ENCODE measurements around the gene FBN1.

FBN1 gene

DNA sequence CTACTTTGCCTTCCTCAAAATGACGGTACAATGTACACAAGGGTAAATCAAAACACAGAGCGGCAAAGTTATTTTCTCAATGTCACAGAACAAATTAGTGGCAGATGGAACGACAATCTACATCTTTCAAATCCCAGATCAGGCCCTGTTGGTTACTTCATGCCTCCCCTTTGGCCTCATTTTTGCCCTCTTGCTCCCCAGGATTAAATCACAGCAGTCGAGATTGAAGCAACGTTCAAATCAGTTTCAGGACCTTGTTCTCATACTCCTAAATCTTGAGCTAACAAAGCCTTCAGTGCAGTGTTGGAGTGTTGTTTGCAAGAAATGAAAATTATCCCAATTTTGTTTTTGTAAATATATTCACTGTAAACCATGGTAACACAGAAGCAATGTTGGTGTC lies 91.4 kb downstream of the FBN1 start:
- no peak for DNase-seq (ENCODE audit: low read depth in 2 of 2)

- DNase-seq (ENCODE audit: low read depth in 2 of 2) = no peak
These were observed 92.0 kb downstream of the FBN1 start for GRCh38 chr15:48553559-48553958.

DNA sequence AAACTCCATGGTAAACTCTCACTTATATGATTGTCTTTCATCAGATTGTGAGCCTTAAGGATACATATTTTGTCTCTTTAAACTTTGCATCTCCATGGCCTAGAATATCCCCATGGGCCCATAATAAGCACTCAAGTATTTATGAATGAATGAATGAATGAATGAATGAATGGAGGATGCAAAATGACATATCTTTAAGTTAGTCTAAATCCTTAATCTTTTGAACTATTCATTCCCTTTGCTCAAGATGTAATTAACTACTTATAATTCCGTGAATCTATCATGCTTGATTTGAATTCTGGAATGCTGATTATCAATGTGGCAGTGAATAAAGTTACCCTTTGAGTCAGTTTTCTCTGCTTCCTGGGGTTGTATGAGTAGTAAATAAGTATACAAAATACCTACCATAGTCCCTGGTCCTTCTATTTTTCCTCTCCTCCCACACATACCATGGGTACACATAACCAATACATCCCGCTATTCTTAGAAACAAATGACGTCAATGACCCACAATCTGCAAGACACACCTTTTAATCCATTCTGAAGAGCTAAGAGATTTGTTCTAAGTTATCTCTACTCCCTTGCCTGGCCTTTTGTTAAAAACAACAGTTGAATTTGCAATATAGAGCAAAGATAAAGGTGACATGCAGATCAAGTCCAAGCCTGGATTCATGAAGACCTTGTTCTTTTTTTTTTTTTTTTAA lies 94.5 kb downstream of the FBN1 start:
- DNase-seq (ENCODE audit: low read depth in 2 of 2) = no peak

GRCh38 chr15:48548455-48548854 lies 97.1 kb downstream of the FBN1 start:
- no peak for DNase-seq (ENCODE audit: low read depth in 2 of 2)

DNA sequence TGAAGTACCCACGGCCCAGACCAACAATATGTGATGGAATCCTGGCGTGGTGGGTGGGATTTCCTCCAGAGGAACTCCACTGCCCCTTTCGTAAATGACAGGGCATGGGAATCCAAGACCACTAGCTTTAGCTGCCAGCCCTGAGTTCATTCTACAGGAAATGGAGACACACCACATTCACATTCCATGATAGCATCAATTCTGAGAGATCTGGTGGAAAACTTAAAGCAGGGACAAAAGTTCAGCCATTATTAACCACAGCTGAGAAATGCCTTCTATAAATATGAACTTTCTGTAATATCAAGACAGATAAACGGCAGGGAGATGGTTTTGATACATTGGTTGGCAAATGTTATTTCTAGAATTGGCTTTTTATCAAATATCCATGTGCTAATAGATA lies 98.2 kb downstream of the FBN1 start:
- no peak for DNase-seq (ENCODE audit: low read depth in 2 of 2)

GRCh38 chr15:48546296-48546695 lies 99.2 kb downstream of the FBN1 start:
- no peak for DNase-seq (ENCODE audit: low read depth in 2 of 2)

DNA sequence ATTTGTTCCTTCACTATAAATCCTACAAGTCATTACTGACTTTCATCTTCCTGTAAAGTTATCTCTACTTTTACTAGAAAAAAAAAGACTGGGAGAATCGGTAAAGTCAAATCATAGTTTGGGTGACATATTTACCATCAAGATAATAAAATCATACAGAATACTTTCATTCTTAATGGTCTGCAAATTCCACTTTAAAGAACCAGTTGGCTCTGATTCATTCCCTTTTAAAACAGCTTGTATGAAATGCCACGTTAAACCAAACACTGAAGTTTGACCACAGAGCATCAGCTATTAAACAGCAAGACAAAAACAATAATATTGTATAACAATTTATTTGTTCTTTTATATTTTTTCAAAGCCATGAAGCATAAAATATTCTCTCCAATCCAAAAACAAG lies 100.7 kb downstream of the FBN1 start:
- no peak for DNase-seq (ENCODE audit: low read depth in 2 of 2)

GRCh38 chr15:48541341-48542278 lies 103.9 kb downstream of the FBN1 start:
- DNase-seq (ENCODE audit: low read depth in 2 of 2) = no peak

- no peak for DNase-seq (ENCODE audit: low read depth in 2 of 2)
These were observed 104.8 kb downstream of the FBN1 start for GRCh38 chr15:48540756-48541155.

- DNase-seq (ENCODE audit: low read depth in 2 of 2) = no peak
These were observed 106.6 kb downstream of the FBN1 start for GRCh38 chr15:48538941-48539340.

- no peak for DNase-seq (ENCODE audit: low read depth in 2 of 2)
These were observed 108.0 kb downstream of the FBN1 start for GRCh38 chr15:48537271-48538113.

GRCh38 chr15:48536681-48537091 lies 108.8 kb downstream of the FBN1 start:
- DNase-seq (ENCODE audit: low read depth in 2 of 2) = no peak

- DNase-seq (ENCODE audit: low read depth in 2 of 2) = no peak
These were observed 111.5 kb downstream of the FBN1 start for GRCh38 chr15:48533982-48534381.

GRCh38 chr15:48532946-48533345 lies 112.6 kb downstream of the FBN1 start:
- DNase-seq (ENCODE audit: low read depth in 2 of 2) = no peak

- no peak for DNase-seq (ENCODE audit: low read depth in 2 of 2)
These were observed 115.0 kb downstream of the FBN1 start for GRCh38 chr15:48530528-48530927.

GRCh38 chr15:48528921-48529320 lies 116.6 kb downstream of the FBN1 start:
- DNase-seq (ENCODE audit: low read depth in 2 of 2) = no peak

GRCh38 chr15:48527517-48527916 lies 118.0 kb downstream of the FBN1 start:
- DNase-seq (ENCODE audit: low read depth in 2 of 2) = no peak

DNA sequence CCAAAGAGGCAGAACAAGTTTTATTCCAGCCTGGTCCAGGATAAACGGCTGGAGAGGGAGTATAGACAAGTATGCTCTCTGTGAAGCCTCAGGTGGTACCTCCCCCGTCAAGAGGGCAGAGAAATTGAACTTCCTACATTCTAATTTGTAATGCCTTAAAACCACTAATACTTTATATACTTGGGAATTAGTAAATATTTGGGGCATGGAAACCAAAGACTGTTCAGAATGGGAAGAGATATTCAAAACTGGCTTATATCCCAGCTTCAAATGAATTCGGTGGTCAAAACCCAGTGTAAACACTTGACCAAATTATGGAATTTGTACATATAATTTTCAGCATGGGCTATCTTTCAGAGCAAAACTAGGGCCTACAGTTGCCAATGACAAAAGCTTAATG lies 122.6 kb downstream of the FBN1 start:
- no peak for DNase-seq (ENCODE audit: low read depth in 2 of 2)

DNA sequence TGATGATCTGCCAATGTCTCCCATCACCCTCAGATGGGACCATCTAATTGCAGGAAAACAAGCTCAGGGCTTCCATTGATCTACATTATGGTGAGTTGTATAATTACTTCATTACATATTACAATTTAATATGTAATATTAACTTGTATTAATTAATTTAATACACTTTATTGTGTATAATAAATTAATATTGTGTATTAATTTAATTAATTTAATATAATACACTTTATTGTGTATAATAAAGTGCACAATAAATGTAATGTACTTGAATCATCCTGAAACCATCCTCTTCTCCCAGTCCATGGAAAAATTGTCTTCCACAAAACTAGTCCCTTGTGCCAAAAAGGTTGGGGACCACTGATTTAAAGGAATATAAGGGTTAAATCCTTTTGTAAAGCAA lies 123.4 kb downstream of the FBN1 start:
- DNase-seq (ENCODE audit: low read depth in 2 of 2) = no peak

GRCh38 chr15:48520376-48521155 lies 124.9 kb downstream of the FBN1 start:
- no peak for DNase-seq (ENCODE audit: low read depth in 2 of 2)

DNA sequence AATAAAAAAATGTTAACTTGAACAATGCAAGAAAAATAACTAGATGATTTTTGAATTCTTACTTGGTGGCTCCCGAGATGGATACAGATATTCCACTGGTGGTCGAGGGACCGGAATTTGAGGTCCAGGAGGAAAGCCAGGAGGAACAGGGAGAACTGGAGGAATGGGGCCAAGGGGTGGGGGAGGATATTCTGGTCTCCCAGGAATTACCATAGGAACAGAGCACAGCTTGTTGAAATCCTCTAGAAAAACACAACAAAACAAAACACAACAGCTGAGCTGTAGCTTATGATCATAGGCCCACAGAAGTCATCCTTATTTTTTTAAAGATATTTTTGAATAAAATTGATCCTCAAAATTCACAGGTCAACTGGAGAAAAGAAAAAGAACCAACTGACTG lies 129.4 kb downstream of the FBN1 start:
- DNase-seq (ENCODE audit: low read depth in 2 of 2) = no peak

All from stimulated activated CD8-positive, alpha-beta memory T cell treated with anti-CD3 and anti-CD28 coated beads, Interleukin-7, amount 100 ng/mL, for 1 hour (primary cell).